ENCODE results near the gene BIN1.
"Not testable (repeated sequence)": the region's sequence is repeated elsewhere in the genome, so short reads cannot be mapped to it uniquely, and the experiment has no call there.

Gene BIN1

GRCh38 chr2:127043367-127044164, 63.4 kb downstream of the BIN1 start:
- no peak for DNase-seq

- DNase-seq = no peak
These were observed 65.5 kb downstream of the BIN1 start for GRCh38 chr2:127041259-127041970.

GRCh38 chr2:127040169-127040568, 66.8 kb downstream of the BIN1 start:
- DNase-seq = no peak

GRCh38 chr2:127039387-127040031, 67.4 kb downstream of the BIN1 start:
- DNase-seq = no peak

- DNase-seq = no peak
These were observed 69.5 kb downstream of the BIN1 start for GRCh38 chr2:127037476-127037875.

- no peak for DNase-seq
These were observed 71.9 kb downstream of the BIN1 start for GRCh38 chr2:127034883-127035611.

GRCh38 chr2:127034051-127034450, 72.9 kb downstream of the BIN1 start:
- no peak for DNase-seq

GRCh38 chr2:127032621-127033020, 74.3 kb downstream of the BIN1 start:
- DNase-seq = no peak

GRCh38 chr2:127029350-127030051, 77.5 kb downstream of the BIN1 start:
- DNase-seq = no peak

- DNase-seq = not testable (repeated sequence)
These were observed 78.2 kb downstream of the BIN1 start for GRCh38 chr2:127028745-127029144.

- no peak for DNase-seq
These were observed 79.2 kb downstream of the BIN1 start for GRCh38 chr2:127027715-127028114.

GRCh38 chr2:127025359-127026166, 81.4 kb downstream of the BIN1 start:
- DNase-seq = peak; percentile 74

GRCh38 chr2:127024769-127025358, 82.1 kb downstream of the BIN1 start:
- DNase-seq = peak; percentile 28

- no peak for DNase-seq
These were observed 83.5 kb downstream of the BIN1 start for GRCh38 chr2:127023504-127023903.

- DNase-seq = no peak
These were observed 84.1 kb downstream of the BIN1 start for GRCh38 chr2:127022817-127023216.

GRCh38 chr2:127020536-127020935, 86.4 kb downstream of the BIN1 start:
- DNase-seq = no peak

GRCh38 chr2:127017548-127017947, 89.4 kb downstream of the BIN1 start:
- DNase-seq = no peak

GRCh38 chr2:127016329-127016728, 90.6 kb downstream of the BIN1 start:
- no peak for DNase-seq

- DNase-seq = no peak
These were observed 91.6 kb downstream of the BIN1 start for GRCh38 chr2:127015106-127015910.

- no peak for DNase-seq
These were observed 92.3 kb downstream of the BIN1 start for GRCh38 chr2:127014630-127015029.
